ENCODE data around the gene AURKB. TPM values are rescaled to one million over a fixed set of nuclear protein-coding genes. Genes with fewer than 3 reads are reported as not detected.

AURKB gene
- total and polyA plus RNA-seq, 10 of the 15 experiments (the other 5 are each of a cell fraction or from before 2014, with no cell fraction given): 52.7 to 209 (median 128) TPM

GRCh38 chr17:8248751-8249607 lies 38.6 kb upstream of the AURKB start, which contains the start of gene PFAS:
TSS of gene PFAS (plus strand) at chr17:8249289. CDS start at chr17:8253938, 4,649 bp downstream.
- no peaks in the 10 kb centered on the region for H3K27me3 ChIP-seq (replicated peaks in 1 of 2; ENCODE audit: control insufficient read depth in 2 of 2, insufficient read depth in 2 of 2, low read length in 1 of 2)
- RAD21 ChIA-PET (ENCODE audit: unreplicated experiment): interaction anchor here (0.9 to 5.0 kb wide), 12 partner anchors 23 to 129 kb away, joined by 3 to 58 read pairs (median 8); partner anchors contain the start of genes AURKB, BORCS6, RANGRF and SLC25A35
- FAIRE-seq (peak; percentile 49), ATAC-seq (peak; percentile 64), DNase-seq (ENCODE audit: low read depth, low spot score) (peak; percentile 79)
- H3K9me3 ChIP-seq (replicated peaks; ENCODE audit: control insufficient read depth, insufficient read depth, low read length): peaks cover 2% of the 10 kb centered on the region; the same call in 1 of the 3 replicates
- peaks cover 10% of the 10 kb centered on the region for H3K4me1 ChIP-seq (ENCODE audit: control insufficient read depth, insufficient read depth, low read length)
- peak within 1 kb of the TSS; percentile 73 for H3K4me2 ChIP-seq (ENCODE audit: control insufficient read depth, insufficient read depth)
- H3K36me3 ChIP-seq (ENCODE audit: control insufficient read depth in 2 of 2, insufficient read depth in 2 of 2, low read length in 1 of 2): peaks cover 2 to 7% of the 10 kb centered on the region in 2 experiments; a peak in 3 of 4 replicates
- peaks cover 54% of the 10 kb centered on the region for H3K79me2 ChIP-seq (ENCODE audit: control insufficient read depth, insufficient read depth, low read length)
- H3K27ac ChIP-seq (ENCODE audit: control insufficient read depth, insufficient read depth): peak within 1 kb of the TSS; percentile 100
- BruUV-seq (replicated peaks): no TSS peak
- no peaks in the 10 kb centered on the region for H4K20me1 ChIP-seq (ENCODE audit: control insufficient read depth, insufficient read depth)
- SMC1A ChIA-PET (ENCODE audit: uncharacterized antibody, unreplicated experiment): interaction anchor here (0.6 to 4.9 kb wide), 10 partner anchors 11 to 701 kb away, joined by 3 to 64 read pairs (median 4); partner anchors contain the start of genes KRABD2, RANGRF and SLC25A35
- intact Hi-C loops (cut with micrococcal nuclease; ENCODE audit: unreplicated experiment) (loop anchor here (1.0 to 2.0 kb wide), 4 partner anchors 40 to 129 kb away; partner anchors contain the start of gene RANGRF), in situ Hi-C loops (cut with MboI) (no loop called here)
- POLR2A ChIA-PET: interaction anchor here (0.6 to 9.6 kb wide), 8 partner anchors 13 to 127 kb away, joined by 4 to 161 read pairs (median 24); partner anchors contain the start of genes AURKB, BORCS6, RANGRF and SLC25A35
- under 1% methylated on average over 58 of the region's 58 CpGs for WGBS (ENCODE audit: insufficient coverage, insufficient replicate concordance, low lambda C conversion rate, missing lambda C conversion rate)
- CTCF ChIA-PET: interaction anchor here (1.2 to 6.2 kb wide), 4 partner anchors 26 to 101 kb away, joined by 3 to 56 read pairs (median 10); partner anchors contain the start of gene SLC25A35
- peak within 1 kb of the TSS; percentile 100 for H3K9ac ChIP-seq (ENCODE audit: control insufficient read depth, insufficient read depth, low read length)
- H2AFZ ChIP-seq (ENCODE audit: control insufficient read depth, low read depth, low read length): peak within 1 kb of the TSS; percentile 88
- H3K4me3 ChIP-seq: peak within 1 kb of the TSS; percentile 100
- peak; percentile 67 for TF ChIP-seq LARP7 (IDR thresholded peaks at IDR 0.05)
- TF ChIP-seq CEBPB (IDR thresholded peaks at IDR 0.05; ENCODE audit: borderline replicate concordance in 1 of 2, low read depth in 2 of 2, low read length in 2 of 2): no peak
- no peak for TF ChIP-seq ELK1 (IDR thresholded peaks at IDR 0.05; ENCODE audit: low read depth, low read length)
- no peak for TF ChIP-seq CUX1 (IDR thresholded peaks at IDR 0.05; ENCODE audit: insufficient replicate concordance, low read depth, low read length)
- TF ChIP-seq DPF2 (IDR thresholded peaks at IDR 0.05): peak; percentile 64
- no peak for TF ChIP-seq NRF1 (conservative IDR thresholded peaks at IDR 0.05; ENCODE audit: low read depth, low read length)
- no peak for TF ChIP-seq ZNF384 (IDR thresholded peaks at IDR 0.05; ENCODE audit: borderline replicate concordance, low read depth, low read length)
- peak; percentile 100 for TF ChIP-seq MXI1 (IDR thresholded peaks at IDR 0.05; ENCODE audit: low read depth, low read length)
- TF ChIP-seq TARDBP (IDR thresholded peaks at IDR 0.05; ENCODE audit: borderline replicate concordance): no peak
- peak; percentile 78 for TF ChIP-seq SP1 (IDR thresholded peaks at IDR 0.05; ENCODE audit: low read depth, low read length)
- TF ChIP-seq MEF2A (IDR thresholded peaks at IDR 0.05; ENCODE audit: insufficient read depth, low read depth, low read length): 0 out of 2 replicates have a peak, but pooled peaks have one; percentile 46

All from GM12878 (cell line).